Smooth muscle cell (in vitro differentiated cells): ENCODE measurements around the gene NR5A2. TPM values are rescaled to one million over a fixed set of nuclear protein-coding genes. Genes with fewer than 3 reads are reported as not detected.
A peak's percentile ranks its signal among the peaks of the same experiment; 100 is the strongest.
"Not testable (repeated sequence)": the region's sequence is repeated elsewhere in the genome, so short reads cannot be mapped to it uniquely, and the experiment has no call there.

Experiments used
- DNase-seq: peaks from one replicate; lab custom pipeline; 2025; ENCODE audit not compliant: unreplicated experiment; lab: John Stamatoyannopoulos, UW
- H2AFZ ChIP-seq: fragments of 200-600 bp; sonication (generic); 2 replicates; pipeline ENCODE4 v1.6.0; 2016; ENCODE audit warnings: antibody characterized with exemption, low read depth, mild to moderate bottlenecking
- H3F3A ChIP-seq: fragments of 200-600 bp; sonication (generic); 2 replicates; pipeline ENCODE4 v1.6.0; 2017; ENCODE audit warnings: antibody characterized with exemption, low read depth
- H3K27ac ChIP-seq: fragments of 200-600 bp; sonication (generic); 2 replicates; pipeline ENCODE4 v1.5.1; 2016; ENCODE audit warnings: low read depth, mild to moderate bottlenecking
- H3K27me3 ChIP-seq: fragments of 200-600 bp; sonication (generic); 2 replicates; pipeline ENCODE4 v1.6.1; 2016; ENCODE audit warnings: low read depth, mild to moderate bottlenecking
- H3K36me3 ChIP-seq: fragments of 200-600 bp; sonication (generic); 2 replicates; pipeline ENCODE4 v1.5.1; 2016; ENCODE audit warnings: low read depth
- H3K4me1 ChIP-seq: fragments of 200-600 bp; sonication (generic); 2 replicates; pipeline ENCODE4 v1.5.1; 2016; ENCODE audit warnings: low read depth
- H3K4me2 ChIP-seq: fragments of 200-600 bp; sonication (generic); 2 replicates; pipeline ENCODE4 v1.6.0; 2016; ENCODE audit warnings: mild to moderate bottlenecking
- H3K4me3 ChIP-seq: fragments of 200-600 bp; sonication (generic); 2 replicates; pipeline ENCODE4 v1.5.1; 2016; ENCODE audit warnings: mild to moderate bottlenecking
- H3K79me2 ChIP-seq: fragments of 200-600 bp; sonication (generic); 2 replicates; pipeline ENCODE4 v1.6.0; 2016; ENCODE audit warnings: low read depth, mild to moderate bottlenecking
- H3K9ac ChIP-seq: fragments of 200-600 bp; sonication (generic); 2 replicates; pipeline ENCODE4 v1.6.0; 2016; ENCODE audit warnings: low read depth
- H3K9me3 ChIP-seq: fragments of 200-600 bp; sonication (generic); replicated peaks from 2 replicates; pipeline ENCODE4 v1.5.1; 2016; ENCODE audit warnings: low read depth
- H4K20me1 ChIP-seq: fragments of 200-600 bp; sonication (generic); 2 replicates; pipeline ENCODE4 v1.6.0; 2016; ENCODE audit warnings: low read depth
- WGBS: methylation state at CpG from one replicate; pipeline ENCODE4 v1.1.7; 2016; ENCODE audit warnings: low lambda C conversion rate; 5-methylcytosine and 5-hydroxymethylcytosine counted together
- polyA plus RNA-seq: library from polyadenylated mRNA; unstranded; fragments of >200 nt; fragmentation: Nextera tagmentation; extraction: Ambion mirVana; gene quantifications from 2 replicates; pipeline ENCODE4 v1.2.1, GENCODE V29; 2016
- total RNA-seq: library from RNA; depleted of rRNA; stranded (reverse); fragments of >200 nt; gene quantifications from 2 replicates; pipeline ENCODE4 v1.2.3, GENCODE V29; 2014
- TF ChIP-seq, protein P1 (sequence below): fragments of 200-600 bp; sonication (generic); IDR thresholded peaks from 2 replicates; pipeline ENCODE4 v1.5.1; 2017; ENCODE audit warnings: borderline replicate concordance, mild to moderate bottlenecking, antibody characterized with exemption; ENCODE audit not compliant: insufficient read depth, poor library complexity, severe bottlenecking

The NR5A2 gene
- total and polyA plus RNA-seq, 2 experiments from 2014 or later: 0.14 to 0.22 TPM

DNA sequence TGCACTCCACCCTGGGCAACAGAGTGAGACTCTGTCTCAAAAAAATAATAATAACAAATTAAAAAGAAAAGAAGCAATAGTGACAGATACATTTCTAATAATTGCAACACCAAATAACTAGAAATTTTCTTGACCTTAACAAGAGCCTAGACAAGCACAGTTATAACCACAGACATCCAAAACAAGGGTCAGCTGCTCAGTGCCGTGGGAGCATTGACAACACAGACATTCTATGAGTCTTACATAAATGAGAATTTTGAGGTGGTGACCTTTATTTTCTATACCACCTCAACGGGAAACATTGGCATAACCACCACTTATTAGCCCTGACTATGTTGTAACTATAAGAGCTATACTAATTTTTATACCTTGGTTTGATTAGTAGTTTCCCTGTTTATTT is 156.1 kb downstream of the NR5A2 start:
- DNase-seq: no peak
- Histone ChIP-seq H3K9ac (no peak overlapping the region), H3K4me1 (no peaks in the 10 kb centered on the region), H3K27ac (no peak overlapping the region), H3K79me2 (no peaks in the 10 kb centered on the region), H3K4me2 (no peak overlapping the region), H2AFZ (no peak overlapping the region), H3F3A (no peaks in the 10 kb centered on the region), H3K4me3 (no peak overlapping the region), H3K27me3 (no peaks in the 10 kb centered on the region), H3K36me3 (no peaks in the 10 kb centered on the region), H3K9me3 (no peaks in the 10 kb centered on the region), H4K20me1 (no peaks in the 10 kb centered on the region)
- 88% methylated on average over 2 of the region's 2 CpGs for WGBS
- TF ChIP-seq, protein P1, sequence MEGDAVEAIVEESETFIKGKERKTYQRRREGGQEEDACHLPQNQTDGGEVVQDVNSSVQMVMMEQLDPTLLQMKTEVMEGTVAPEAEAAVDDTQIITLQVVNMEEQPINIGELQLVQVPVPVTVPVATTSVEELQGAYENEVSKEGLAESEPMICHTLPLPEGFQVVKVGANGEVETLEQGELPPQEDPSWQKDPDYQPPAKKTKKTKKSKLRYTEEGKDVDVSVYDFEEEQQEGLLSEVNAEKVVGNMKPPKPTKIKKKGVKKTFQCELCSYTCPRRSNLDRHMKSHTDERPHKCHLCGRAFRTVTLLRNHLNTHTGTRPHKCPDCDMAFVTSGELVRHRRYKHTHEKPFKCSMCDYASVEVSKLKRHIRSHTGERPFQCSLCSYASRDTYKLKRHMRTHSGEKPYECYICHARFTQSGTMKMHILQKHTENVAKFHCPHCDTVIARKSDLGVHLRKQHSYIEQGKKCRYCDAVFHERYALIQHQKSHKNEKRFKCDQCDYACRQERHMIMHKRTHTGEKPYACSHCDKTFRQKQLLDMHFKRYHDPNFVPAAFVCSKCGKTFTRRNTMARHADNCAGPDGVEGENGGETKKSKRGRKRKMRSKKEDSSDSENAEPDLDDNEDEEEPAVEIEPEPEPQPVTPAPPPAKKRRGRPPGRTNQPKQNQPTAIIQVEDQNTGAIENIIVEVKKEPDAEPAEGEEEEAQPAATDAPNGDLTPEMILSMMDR: no peak

GRCh38 chr1:200184196-200184595 is 156.7 kb downstream of the NR5A2 start:
- H3K27ac ChIP-seq: no peak overlapping the region
- no peaks in the 10 kb centered on the region for H3K79me2 ChIP-seq
- no peaks in the 10 kb centered on the region for H3K36me3 ChIP-seq
- H4K20me1 ChIP-seq: no peaks in the 10 kb centered on the region
- TF ChIP-seq, protein P1: no peak
- no peaks in the 10 kb centered on the region for H3F3A ChIP-seq
- DNase-seq: no peak
- 59% methylated on average over 4 of the region's 4 CpGs for WGBS
- no peak overlapping the region for H3K9ac ChIP-seq
- no peak overlapping the region for H3K4me2 ChIP-seq
- no peaks in the 10 kb centered on the region for H3K9me3 ChIP-seq
- H3K4me3 ChIP-seq: no peak overlapping the region
- H3K27me3 ChIP-seq: no peaks in the 10 kb centered on the region
- H3K4me1 ChIP-seq: no peaks in the 10 kb centered on the region
- H2AFZ ChIP-seq: no peak overlapping the region

DNA sequence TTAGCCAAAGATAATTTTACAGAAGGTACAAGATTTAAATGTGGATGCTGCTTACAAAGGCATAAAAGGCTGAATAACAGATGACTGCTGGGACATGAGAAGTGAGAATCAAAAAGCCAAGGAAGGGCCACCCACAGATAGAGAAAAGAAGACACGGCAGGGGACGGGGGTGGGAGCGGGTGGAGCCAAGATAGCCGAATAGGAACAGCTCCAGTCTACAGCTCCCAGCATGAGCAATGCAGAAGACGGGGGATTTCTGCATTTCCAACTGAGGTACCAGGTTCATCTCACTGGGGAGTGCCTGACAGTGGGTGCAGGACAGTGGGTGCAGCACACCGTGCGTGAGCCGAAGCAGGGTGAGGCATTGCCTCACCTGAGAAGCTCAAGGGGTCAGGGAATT is 157.7 kb downstream of the NR5A2 start:
- H3K79me2 ChIP-seq, H4K20me1 ChIP-seq, H3K4me3 ChIP-seq, H3K27ac ChIP-seq, H3K9me3 ChIP-seq, H3F3A ChIP-seq, H3K4me1 ChIP-seq, H3K4me2 ChIP-seq, H3K27me3 ChIP-seq, H3K9ac ChIP-seq, DNase-seq, H3K36me3 ChIP-seq: not testable (repeated sequence)
- 98% methylated on average over 8 of the region's 8 CpGs for WGBS
- H2AFZ ChIP-seq: peak overlapping the region; percentile 43

DNA sequence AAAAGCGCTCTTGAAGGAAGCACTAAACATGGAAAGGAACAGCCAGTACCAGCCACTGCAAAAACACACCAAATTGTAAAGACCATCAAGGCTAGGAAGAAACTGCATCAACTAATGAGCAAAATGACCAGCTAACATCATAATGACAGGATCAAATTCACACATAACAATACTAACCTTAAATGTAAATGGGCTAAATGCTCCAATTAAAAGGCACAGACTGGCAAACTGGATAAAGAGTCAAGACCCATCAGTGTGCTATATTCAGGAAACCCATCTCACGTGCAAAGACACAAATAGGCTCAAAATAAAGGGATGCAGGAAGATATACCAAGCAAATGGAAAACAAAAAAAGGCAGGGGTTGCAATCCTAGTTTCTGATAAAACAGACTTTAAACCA is 159.8 kb downstream of the NR5A2 start:
- H3K27me3 ChIP-seq, H3K9ac ChIP-seq, H3K4me2 ChIP-seq, H3K27ac ChIP-seq, H4K20me1 ChIP-seq, H3K36me3 ChIP-seq, H2AFZ ChIP-seq, H3K4me1 ChIP-seq, H3F3A ChIP-seq, H3K9me3 ChIP-seq, DNase-seq, H3K4me3 ChIP-seq, H3K79me2 ChIP-seq: not testable (repeated sequence)
- 97% methylated on average over 2 of the region's 2 CpGs for WGBS

GRCh38 chr1:200191993-200192392 is 164.5 kb downstream of the NR5A2 start:
- Histone ChIP-seq H3K9ac (no peak overlapping the region), H3K79me2 (no peaks in the 10 kb centered on the region), H3K27me3 (no peaks in the 10 kb centered on the region), H3K4me3 (no peak overlapping the region), H3K4me1 (no peaks in the 10 kb centered on the region), H3K4me2 (no peak overlapping the region), H3K9me3 (no peaks in the 10 kb centered on the region), H3F3A (no peaks in the 10 kb centered on the region), H2AFZ (no peak overlapping the region), H4K20me1 (no peaks in the 10 kb centered on the region), H3K36me3 (no peaks in the 10 kb centered on the region), H3K27ac (no peak overlapping the region)
- 80% methylated on average over 3 of the region's 3 CpGs for WGBS
- no peak for DNase-seq
- TF ChIP-seq, protein P1: no peak
